ENCODE data around the gene SMG7.

SMG7 gene

DNA sequence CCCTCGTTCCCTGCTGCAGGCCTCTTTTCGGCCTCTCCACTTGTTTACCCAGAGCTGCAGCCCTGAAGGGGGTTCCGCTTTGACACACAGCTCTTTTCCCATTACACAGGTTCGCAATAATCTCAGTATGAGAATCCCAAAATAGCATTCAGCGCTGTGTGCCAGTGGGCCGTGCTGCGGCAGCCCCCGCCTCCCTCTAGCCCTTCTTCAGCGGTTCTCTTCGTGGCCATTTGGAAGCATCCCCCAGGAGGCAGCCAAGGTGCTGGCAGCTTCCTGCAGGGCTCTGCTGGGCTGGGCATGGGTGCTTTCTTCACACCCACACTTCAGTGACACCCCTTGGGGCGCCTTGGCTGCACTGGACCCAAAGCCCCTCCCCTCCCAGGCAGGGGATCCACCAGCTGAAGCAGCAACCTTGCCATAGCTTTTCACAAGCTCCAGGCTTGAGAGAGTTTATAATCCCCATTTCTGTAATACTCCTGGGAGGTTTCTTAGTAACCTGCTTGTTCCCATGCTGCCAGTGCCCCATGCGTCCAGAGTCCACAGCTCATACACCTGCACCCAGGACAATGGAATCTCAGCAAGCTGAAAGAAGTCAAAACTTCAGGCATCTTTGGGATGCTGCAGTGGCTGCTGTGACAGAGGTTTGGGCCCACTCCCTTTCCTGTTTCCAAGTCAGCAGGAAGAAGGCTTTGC, 109.9 kb downstream of the SMG7 start:
- Histone ChIP-seq H3K36me3 (ENCODE audit: insufficient read depth, low read length) (no peaks in the 10 kb centered on the region), H3K27me3 (ENCODE audit: insufficient read depth, low read length) (no peaks in the 10 kb centered on the region), H3K4me3 (ENCODE audit: low read length) (no peak overlapping the region), H2AFZ (ENCODE audit: low read depth, low read length) (no peak overlapping the region), H3K9me3 (ENCODE audit: low read length) (no peaks in the 10 kb centered on the region), H3K4me1 (ENCODE audit: insufficient read depth, low read length) (peaks cover 2% of the 10 kb centered on the region)

DNA sequence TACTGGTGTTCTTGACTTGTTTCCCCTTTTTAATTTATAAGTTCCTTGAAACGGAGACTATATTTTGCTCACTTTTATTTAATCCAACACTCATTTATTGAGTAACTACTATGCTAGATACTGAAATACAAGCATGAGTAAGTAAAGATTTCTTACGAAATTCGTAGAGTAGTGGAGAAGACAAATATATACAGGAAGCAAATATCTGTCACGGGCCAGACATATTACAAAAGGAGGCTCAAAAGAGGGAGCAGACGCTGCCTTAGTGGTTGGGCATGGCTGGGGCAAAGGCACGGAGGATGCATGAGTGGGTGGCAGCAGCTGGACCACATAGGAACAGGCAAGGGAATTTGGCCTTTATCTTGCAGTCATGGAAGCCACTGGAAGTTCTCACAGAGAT, 111.2 kb downstream of the SMG7 start:
- no peak overlapping the region for H3K4me3 ChIP-seq (ENCODE audit: low read length)
- no peaks in the 10 kb centered on the region for H3K27me3 ChIP-seq (ENCODE audit: insufficient read depth, low read length)
- no peaks in the 10 kb centered on the region for H3K36me3 ChIP-seq (ENCODE audit: insufficient read depth, low read length)
- H2AFZ ChIP-seq (ENCODE audit: low read depth, low read length): no peak overlapping the region
- no peaks in the 10 kb centered on the region for H3K4me1 ChIP-seq (ENCODE audit: insufficient read depth, low read length)
- H3K9me3 ChIP-seq (ENCODE audit: low read length): no peaks in the 10 kb centered on the region

DNA sequence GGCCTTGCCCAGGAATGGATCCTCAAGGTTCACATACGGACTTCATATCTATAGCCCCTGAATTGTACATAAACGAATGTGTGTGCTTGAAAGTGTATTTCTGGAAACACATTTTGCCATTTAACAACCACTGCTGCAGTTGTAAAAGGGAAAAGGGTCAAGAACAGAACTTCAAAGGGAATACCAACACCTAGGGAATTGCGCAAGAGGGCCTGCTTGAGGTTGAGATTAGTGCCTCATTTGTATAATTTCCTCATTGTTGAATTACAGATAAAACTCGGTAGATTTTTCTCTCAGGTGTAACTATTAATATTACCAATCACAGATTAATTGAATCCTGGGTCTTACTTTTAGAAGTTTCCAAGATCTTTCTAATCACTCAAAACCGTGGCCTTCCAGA, 111.8 kb downstream of the SMG7 start:
- no peak overlapping the region for H3K4me3 ChIP-seq (ENCODE audit: low read length)
- H2AFZ ChIP-seq (ENCODE audit: low read depth, low read length): no peak overlapping the region
- H3K9me3 ChIP-seq (ENCODE audit: low read length): no peaks in the 10 kb centered on the region
- H3K4me1 ChIP-seq (ENCODE audit: insufficient read depth, low read length): no peaks in the 10 kb centered on the region
- no peaks in the 10 kb centered on the region for H3K27me3 ChIP-seq (ENCODE audit: insufficient read depth, low read length)
- H3K36me3 ChIP-seq (ENCODE audit: insufficient read depth, low read length): no peaks in the 10 kb centered on the region

GRCh38 chr1:183585038-183585437, 112.7 kb downstream of the SMG7 start:
- no peaks in the 10 kb centered on the region for H3K9me3 ChIP-seq (ENCODE audit: low read length)
- no peaks in the 10 kb centered on the region for H3K36me3 ChIP-seq (ENCODE audit: insufficient read depth, low read length)

GRCh38 chr1:183586455-183586854, 114.2 kb downstream of the SMG7 start:
- Histone ChIP-seq H3K36me3 (ENCODE audit: insufficient read depth, low read length) (no peaks in the 10 kb centered on the region), H3K4me3 (ENCODE audit: low read length) (no peak overlapping the region), H3K27me3 (ENCODE audit: insufficient read depth, low read length) (no peaks in the 10 kb centered on the region), H3K9me3 (ENCODE audit: low read length) (no peaks in the 10 kb centered on the region), H3K4me1 (ENCODE audit: insufficient read depth, low read length) (no peaks in the 10 kb centered on the region), H2AFZ (ENCODE audit: low read depth, low read length) (no peak overlapping the region)

More at GRCh38 chr1:183585038-183585437, 112.7 kb downstream of the SMG7 start:
- H3K4me3 ChIP-seq (ENCODE audit: low read length): no peak overlapping the region
- H2AFZ ChIP-seq (ENCODE audit: low read depth, low read length): no peak overlapping the region
- H3K4me1 ChIP-seq (ENCODE audit: insufficient read depth, low read length): no peaks in the 10 kb centered on the region
- no peaks in the 10 kb centered on the region for H3K27me3 ChIP-seq (ENCODE audit: insufficient read depth, low read length)

- H3K4me1 ChIP-seq (ENCODE audit: insufficient read depth, low read length): no peaks in the 10 kb centered on the region
- H3K36me3 ChIP-seq (ENCODE audit: insufficient read depth, low read length): no peaks in the 10 kb centered on the region
- no peak overlapping the region for H2AFZ ChIP-seq (ENCODE audit: low read depth, low read length)
- no peaks in the 10 kb centered on the region for H3K9me3 ChIP-seq (ENCODE audit: low read length)
- no peak overlapping the region for H3K4me3 ChIP-seq (ENCODE audit: low read length)
- no peaks in the 10 kb centered on the region for H3K27me3 ChIP-seq (ENCODE audit: insufficient read depth, low read length)
These were observed 114.6 kb downstream of the SMG7 start for GRCh38 chr1:183586926-183587325.

DNA sequence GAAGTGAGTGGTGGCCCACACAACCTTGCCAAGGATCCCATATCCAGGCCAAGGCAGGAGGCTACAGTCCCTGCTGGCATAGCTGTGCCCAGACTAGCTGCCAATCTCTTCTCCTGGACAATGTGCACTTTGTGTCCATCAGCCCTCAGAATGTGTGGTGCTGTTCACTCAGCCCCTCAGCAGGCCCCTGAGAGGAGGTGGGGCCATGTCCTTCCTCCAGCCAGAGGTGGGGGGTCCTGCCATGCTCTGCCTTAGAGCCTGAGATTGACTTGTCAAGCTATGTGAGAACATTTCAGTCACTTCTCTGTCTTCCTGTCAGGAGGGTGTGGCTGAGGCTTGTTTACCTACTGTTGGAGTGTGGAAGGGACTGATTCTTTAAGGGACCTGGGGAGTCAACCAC, 116.5 kb downstream of the SMG7 start:
- Histone ChIP-seq H3K36me3 (ENCODE audit: insufficient read depth, low read length) (no peaks in the 10 kb centered on the region), H3K9me3 (ENCODE audit: low read length) (no peaks in the 10 kb centered on the region), H2AFZ (ENCODE audit: low read depth, low read length) (no peak overlapping the region), H3K27me3 (ENCODE audit: insufficient read depth, low read length) (peaks cover 3% of the 10 kb centered on the region), H3K4me3 (ENCODE audit: low read length) (no peak overlapping the region), H3K4me1 (ENCODE audit: insufficient read depth, low read length) (no peaks in the 10 kb centered on the region)

DNA sequence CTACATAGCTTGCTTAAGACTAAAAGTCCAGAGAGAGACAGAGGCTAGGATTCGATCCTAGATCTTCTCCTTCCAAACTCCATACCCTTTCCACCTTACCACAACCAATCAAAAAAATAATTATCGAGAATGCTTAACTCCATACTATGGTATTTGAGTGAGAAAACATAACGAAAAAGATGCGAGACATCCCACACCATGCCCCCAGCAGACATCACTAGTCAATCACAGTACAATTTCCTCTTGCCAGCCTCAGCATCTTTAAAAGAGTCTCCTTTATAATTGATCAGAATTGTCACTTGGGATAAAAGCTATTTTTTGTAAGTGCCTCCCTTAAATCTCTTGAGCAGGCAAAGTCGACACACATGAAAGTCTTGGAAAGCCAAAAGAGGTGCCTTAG, 117.1 kb downstream of the SMG7 start:
- no peaks in the 10 kb centered on the region for H3K4me1 ChIP-seq (ENCODE audit: insufficient read depth, low read length)
- no peaks in the 10 kb centered on the region for H3K9me3 ChIP-seq (ENCODE audit: low read length)
- H2AFZ ChIP-seq (ENCODE audit: low read depth, low read length): no peak overlapping the region
- H3K36me3 ChIP-seq (ENCODE audit: insufficient read depth, low read length): no peaks in the 10 kb centered on the region
- peaks cover 3% of the 10 kb centered on the region for H3K27me3 ChIP-seq (ENCODE audit: insufficient read depth, low read length)
- H3K4me3 ChIP-seq (ENCODE audit: low read length): no peak overlapping the region

DNA sequence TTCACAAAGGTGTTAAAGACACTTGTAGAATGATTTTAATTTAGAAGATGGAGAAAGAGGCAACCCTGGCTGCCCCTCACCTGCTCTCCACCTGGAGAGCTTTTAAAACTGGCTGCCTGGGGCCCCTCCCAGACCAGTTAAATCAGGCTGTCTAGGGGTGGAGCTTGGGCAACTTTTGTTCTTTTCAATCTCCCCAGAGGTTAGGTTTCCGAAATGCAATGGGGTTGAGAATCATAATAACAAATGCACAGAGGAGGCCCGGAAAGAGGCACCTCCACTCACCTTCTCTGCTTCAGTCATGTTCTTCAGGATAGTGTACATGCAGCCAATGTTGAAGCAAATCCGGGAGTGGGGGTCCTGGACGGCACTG, 117.6 kb downstream of the SMG7 start:
- H3K4me1 ChIP-seq (ENCODE audit: insufficient read depth, low read length): no peaks in the 10 kb centered on the region
- H3K36me3 ChIP-seq (ENCODE audit: insufficient read depth, low read length): no peaks in the 10 kb centered on the region
- no peak overlapping the region for H3K4me3 ChIP-seq (ENCODE audit: low read length)
- no peak overlapping the region for H2AFZ ChIP-seq (ENCODE audit: low read depth, low read length)
- no peaks in the 10 kb centered on the region for H3K9me3 ChIP-seq (ENCODE audit: low read length)
- peaks cover 3% of the 10 kb centered on the region for H3K27me3 ChIP-seq (ENCODE audit: insufficient read depth, low read length)

- Histone ChIP-seq H3K4me1 (ENCODE audit: insufficient read depth, low read length) (no peaks in the 10 kb centered on the region), H3K9me3 (ENCODE audit: low read length) (no peaks in the 10 kb centered on the region), H2AFZ (ENCODE audit: low read depth, low read length) (no peak within 1 kb of the TSS), H3K27me3 (ENCODE audit: insufficient read depth, low read length) (peaks cover 3% of the 10 kb centered on the region), H3K4me3 (ENCODE audit: low read length) (no peak within 1 kb of the TSS), H3K36me3 (ENCODE audit: insufficient read depth, low read length) (no peaks in the 10 kb centered on the region)
These were observed 118.2 kb downstream of the SMG7 start, which contains the start of gene NCF2 for GRCh38 chr1:183590244-183591191. NCF2 (minus strand) TSS chr1:183590459; CDS start chr1:183590329, 130 bp downstream.

DNA sequence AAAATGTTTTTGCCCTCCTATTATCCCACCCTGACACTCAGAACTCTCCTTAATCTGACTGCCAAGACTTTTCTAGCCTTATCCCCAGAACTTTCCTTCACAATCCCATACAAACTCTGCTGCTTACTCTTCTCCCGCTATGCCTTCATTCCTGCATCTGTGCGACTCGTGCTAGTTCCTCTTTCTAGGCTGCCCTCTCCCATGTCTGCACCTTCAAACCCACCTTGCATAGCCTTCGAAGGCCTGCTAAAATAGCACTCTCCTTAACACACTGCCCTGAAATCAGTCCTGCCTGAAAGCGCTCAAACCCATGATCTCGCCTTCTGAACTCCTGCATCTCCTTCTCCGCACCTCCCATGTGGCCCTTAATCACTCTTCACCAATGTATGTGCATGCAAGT, 120.4 kb downstream of the SMG7 start:
- no peak overlapping the region for H2AFZ ChIP-seq (ENCODE audit: low read depth, low read length)
- no peak overlapping the region for H3K4me3 ChIP-seq (ENCODE audit: low read length)
- peaks cover 3% of the 10 kb centered on the region for H3K27me3 ChIP-seq (ENCODE audit: insufficient read depth, low read length)
- no peaks in the 10 kb centered on the region for H3K9me3 ChIP-seq (ENCODE audit: low read length)
- no peaks in the 10 kb centered on the region for H3K36me3 ChIP-seq (ENCODE audit: insufficient read depth, low read length)
- H3K4me1 ChIP-seq (ENCODE audit: insufficient read depth, low read length): no peaks in the 10 kb centered on the region

- Histone ChIP-seq H3K9me3 (ENCODE audit: low read length) (no peaks in the 10 kb centered on the region), H3K4me3 (ENCODE audit: low read length) (no peak overlapping the region), H3K27me3 (ENCODE audit: insufficient read depth, low read length) (peaks cover 3% of the 10 kb centered on the region), H3K36me3 (ENCODE audit: insufficient read depth, low read length) (no peaks in the 10 kb centered on the region), H2AFZ (ENCODE audit: low read depth, low read length) (no peak overlapping the region), H3K4me1 (ENCODE audit: insufficient read depth, low read length) (no peaks in the 10 kb centered on the region)
These were observed 121.1 kb downstream of the SMG7 start for GRCh38 chr1:183593356-183593755.

- Histone ChIP-seq H3K4me1 (ENCODE audit: insufficient read depth, low read length) (no peaks in the 10 kb centered on the region), H3K9me3 (ENCODE audit: low read length) (no peaks in the 10 kb centered on the region), H3K27me3 (ENCODE audit: insufficient read depth, low read length) (peaks cover 3% of the 10 kb centered on the region), H2AFZ (ENCODE audit: low read depth, low read length) (no peak overlapping the region), H3K4me3 (ENCODE audit: low read length) (no peak overlapping the region), H3K36me3 (ENCODE audit: insufficient read depth, low read length) (no peaks in the 10 kb centered on the region)
These were observed 123.2 kb downstream of the SMG7 start for GRCh38 chr1:183595537-183595936.
